GM19438 (cell line): ENCODE results near the gene SLC44A2.

Experiments used
- ATAC-seq: cut with Tn5 transposase; IDR thresholded peaks from one replicate; pipeline ENCODE4 v1.9.1; 2021; ENCODE audit warnings: low read depth; ENCODE audit not compliant: unreplicated experiment

SLC44A2 gene

GRCh38 chr19:10612499-10613119, 12.7 kb upstream of the SLC44A2 start:
- no peak for ATAC-seq

- ATAC-seq = no peak
These were observed 9.8 kb upstream of the SLC44A2 start for GRCh38 chr19:10615429-10616023.

GRCh38 chr19:10617409-10618121, 7.8 kb upstream of the SLC44A2 start:
- no peak for ATAC-seq

GRCh38 chr19:10618846-10619245, 6.5 kb upstream of the SLC44A2 start:
- no peak for ATAC-seq

GRCh38 chr19:10620786-10621185, 4.6 kb upstream of the SLC44A2 start:
- no peak for ATAC-seq

GRCh38 chr19:10621966-10622365, 3.4 kb upstream of the SLC44A2 start:
- ATAC-seq = no peak

- no peak for ATAC-seq
These were observed 768 bp upstream of the SLC44A2 start for GRCh38 chr19:10624585-10624984.

GRCh38 chr19:10625762-10626138, 397 bp downstream of the SLC44A2 start:
- no peak for ATAC-seq

- no peak for ATAC-seq
These were observed 6.5 kb downstream of the SLC44A2 start for GRCh38 chr19:10631874-10632273.

GRCh38 chr19:10634430-10634829, 9.1 kb downstream of the SLC44A2 start:
- ATAC-seq = no peak

GRCh38 chr19:10634963-10635362, 9.6 kb downstream of the SLC44A2 start:
- no peak for ATAC-seq

GRCh38 chr19:10636304-10636972, 11.1 kb downstream of the SLC44A2 start:
- ATAC-seq = no peak

GRCh38 chr19:10637894-10638293, 12.5 kb downstream of the SLC44A2 start:
- ATAC-seq = no peak

GRCh38 chr19:10639836-10640235, 14.5 kb downstream of the SLC44A2 start:
- ATAC-seq = no peak

- ATAC-seq = no peak
These were observed 15.0 kb downstream of the SLC44A2 start for GRCh38 chr19:10640361-10640760.

GRCh38 chr19:10641248-10641647, 15.9 kb downstream of the SLC44A2 start:
- no peak for ATAC-seq

- no peak for ATAC-seq
These were observed 17.3 kb downstream of the SLC44A2 start for GRCh38 chr19:10642473-10643171.

GRCh38 chr19:10643172-10643967, 18.0 kb downstream of the SLC44A2 start:
- ATAC-seq = no peak

GRCh38 chr19:10643968-10644259, 18.6 kb downstream of the SLC44A2 start:
- no peak for ATAC-seq

GRCh38 chr19:10644260-10645007, 19.1 kb downstream of the SLC44A2 start:
- no peak for ATAC-seq
